NCI-H2196 (cell line): Measurements from ENCODE around the gene CLEC16A.

Source experiments
- DNase-seq: peaks from one replicate; lab custom pipeline; 2025; ENCODE audit not compliant: unreplicated experiment; lab: John Stamatoyannopoulos, UW

The CLEC16A gene

GRCh38 chr16:11036868-11037410, 92.6 kb downstream of the CLEC16A start:
- DNase-seq = no peak

DNA sequence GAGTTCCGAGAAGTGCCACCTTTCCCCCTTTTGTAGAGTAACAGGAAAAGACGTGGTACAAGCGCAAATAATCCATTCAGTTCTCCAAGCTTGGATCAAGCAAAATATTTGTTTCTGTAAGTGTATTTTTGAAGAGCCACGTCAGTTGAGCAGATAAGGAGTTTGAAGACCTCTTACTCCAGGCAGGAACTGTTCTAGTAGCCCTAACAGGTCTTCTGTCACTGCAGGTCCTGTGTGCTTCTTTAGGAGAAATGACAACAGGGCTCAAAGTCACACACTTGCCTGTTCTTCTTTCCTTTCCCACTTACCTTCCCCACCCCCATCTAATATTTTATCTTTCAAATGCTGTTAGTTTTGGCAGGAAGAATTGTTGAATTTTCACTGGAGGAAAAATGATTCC, 93.9 kb downstream of the CLEC16A start:
- DNase-seq = no peak

DNA sequence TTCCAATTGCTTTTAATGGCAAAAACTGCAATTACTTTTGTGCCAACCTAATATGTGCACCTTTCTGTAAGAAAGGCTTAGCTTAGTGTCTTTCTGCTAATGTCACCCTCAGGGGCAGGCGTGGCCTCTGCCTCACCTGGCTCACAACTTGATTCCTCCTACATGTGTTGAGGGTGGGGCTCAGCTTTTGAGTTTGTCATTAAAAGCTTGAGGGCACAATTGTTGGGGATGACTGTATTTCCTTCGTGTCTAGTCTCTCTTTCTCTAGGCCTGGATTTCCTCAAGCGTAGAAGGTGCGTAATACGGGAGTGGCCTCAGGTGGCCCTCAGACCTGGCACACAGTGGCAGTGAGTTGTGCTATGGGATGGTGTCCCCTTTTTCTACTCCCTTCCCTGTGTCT, 94.4 kb downstream of the CLEC16A start:
- no peak for DNase-seq

DNA sequence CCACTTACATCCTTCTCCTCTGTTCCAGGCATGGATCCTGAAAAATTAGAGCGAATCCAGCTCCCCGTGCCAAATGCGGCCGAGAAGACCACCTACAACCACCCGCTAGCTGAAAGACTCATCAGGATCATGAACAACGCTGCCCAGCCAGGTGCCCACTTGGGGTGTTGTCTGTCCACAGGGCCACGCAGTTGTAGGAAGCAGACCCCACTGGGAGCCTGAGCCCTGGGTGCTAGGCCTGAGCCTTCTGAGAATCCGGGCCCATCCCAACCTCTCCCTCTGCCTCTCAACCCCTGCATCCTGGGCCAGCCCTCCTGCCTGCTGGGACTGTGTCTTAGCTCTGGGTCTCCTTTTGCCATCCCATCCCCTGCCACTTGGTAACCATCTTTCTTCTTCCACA, 95.4 kb downstream of the CLEC16A start:
- no peak for DNase-seq

DNA sequence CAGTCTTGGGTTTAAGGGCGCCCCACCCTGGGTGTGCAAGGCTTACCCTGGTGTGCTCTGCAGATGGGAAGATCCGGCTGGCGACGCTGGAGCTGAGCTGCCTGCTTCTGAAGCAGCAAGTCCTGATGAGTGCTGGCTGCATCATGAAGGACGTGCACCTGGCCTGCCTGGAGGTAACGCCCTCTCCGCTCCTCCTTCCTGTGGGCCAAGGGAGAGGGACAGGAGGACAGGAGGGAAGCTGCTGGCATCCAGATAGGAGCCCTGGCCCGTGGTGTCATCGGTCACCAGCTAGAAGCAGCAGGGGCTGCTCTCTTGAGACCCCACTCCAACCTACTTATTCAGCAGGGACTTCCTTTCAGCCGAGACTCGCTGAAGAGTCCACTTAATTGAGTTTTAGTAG, 97.8 kb downstream of the CLEC16A start:
- no peak for DNase-seq

- no peak for DNase-seq
These were observed 101.1 kb downstream of the CLEC16A start for GRCh38 chr16:11045441-11045840.

- DNase-seq = no peak
These were observed 101.5 kb downstream of the CLEC16A start for GRCh38 chr16:11045846-11046245.

DNA sequence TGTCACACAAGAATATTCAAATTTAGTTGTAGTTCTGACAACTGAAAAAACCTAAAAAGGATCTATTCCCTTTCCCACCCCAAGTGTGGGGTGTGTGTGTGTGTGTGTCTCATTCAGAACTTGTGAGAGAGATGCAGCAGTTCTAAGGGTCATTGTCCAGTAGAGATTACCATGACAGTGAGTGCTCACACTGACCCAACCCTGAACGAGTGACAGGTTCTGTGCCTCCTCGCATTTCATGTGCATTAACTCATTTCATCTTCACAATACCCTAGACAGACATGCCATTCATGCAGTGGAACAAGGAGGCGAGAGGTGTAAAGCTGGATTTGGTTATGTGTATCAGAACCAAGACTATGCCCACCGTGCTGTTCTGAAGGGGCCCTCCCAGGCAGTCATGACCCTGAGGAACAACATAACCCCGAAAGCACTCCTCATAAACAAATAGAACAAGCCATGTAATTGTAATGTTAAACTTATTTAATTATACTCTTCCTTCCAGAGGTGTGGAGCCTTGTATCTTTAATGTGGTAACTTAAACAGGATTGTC, 102.1 kb downstream of the CLEC16A start:
- DNase-seq = no peak

DNA sequence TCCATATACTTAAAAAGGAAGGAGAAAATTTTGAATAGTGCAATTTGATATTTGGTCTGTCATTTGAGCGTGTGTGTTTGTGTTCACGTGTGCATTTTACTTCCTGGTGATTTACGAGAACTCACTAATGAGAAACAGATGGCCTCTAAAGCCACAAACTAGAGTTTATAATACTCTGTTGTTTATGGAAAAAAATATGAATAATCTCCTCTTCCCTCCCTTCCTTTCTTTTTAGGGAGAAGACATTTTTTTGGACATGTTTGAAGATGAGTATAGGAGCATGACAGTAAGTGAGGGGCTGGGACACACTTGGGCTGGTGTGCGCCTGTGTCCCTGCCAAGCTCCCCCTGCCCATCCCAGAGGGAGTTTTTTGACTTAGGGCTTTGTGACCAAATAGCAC, 102.7 kb downstream of the CLEC16A start:
- DNase-seq = peak; percentile 8

GRCh38 chr16:11047939-11048800, 103.8 kb downstream of the CLEC16A start:
- no peak for DNase-seq

GRCh38 chr16:11049396-11050059, 105.2 kb downstream of the CLEC16A start:
- DNase-seq = no peak

DNA sequence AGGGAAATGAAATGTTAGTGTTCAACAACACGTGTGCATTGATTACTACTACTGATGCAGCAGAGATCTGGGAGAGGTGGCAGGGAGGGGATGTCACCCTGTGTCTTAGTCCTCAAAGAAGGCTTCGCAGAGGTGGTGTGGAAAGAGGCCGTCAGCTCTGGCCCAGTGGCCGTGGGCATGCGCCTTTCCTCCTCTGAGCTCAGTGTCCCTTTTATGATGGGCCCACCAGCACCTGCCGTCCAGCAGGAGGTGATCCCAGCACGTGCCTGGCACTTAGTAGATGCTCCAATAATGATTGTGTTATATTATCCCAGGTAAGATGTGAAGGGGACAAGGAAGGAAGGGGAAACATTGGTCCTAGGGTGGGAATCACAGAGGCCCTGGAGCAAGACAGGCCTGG, 106.2 kb downstream of the CLEC16A start:
- no peak for DNase-seq

DNA sequence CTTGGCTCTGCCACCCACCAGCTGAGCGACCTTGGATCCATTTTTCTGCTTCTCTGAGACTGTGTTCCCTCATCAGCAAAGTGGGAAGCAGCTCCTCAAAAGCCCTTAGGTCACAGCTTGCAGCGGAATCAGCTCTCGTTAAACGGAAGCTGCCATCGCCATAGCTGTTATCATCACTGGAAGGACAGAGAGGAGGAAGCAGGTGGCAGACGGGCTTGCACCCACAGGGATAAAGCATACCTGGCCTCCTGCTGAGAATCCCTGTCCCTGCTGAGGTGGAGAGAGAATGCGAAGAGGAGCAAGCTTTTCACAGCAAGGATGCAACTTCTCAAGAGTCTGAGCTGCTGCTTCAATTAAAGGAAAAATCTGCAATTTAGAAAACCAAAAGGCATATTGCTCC, 106.6 kb downstream of the CLEC16A start:
- no peak for DNase-seq

GRCh38 chr16:11051430-11051829, 107.1 kb downstream of the CLEC16A start:
- no peak for DNase-seq

GRCh38 chr16:11051879-11052808, 107.8 kb downstream of the CLEC16A start:
- no peak for DNase-seq

- no peak for DNase-seq
These were observed 109.6 kb downstream of the CLEC16A start for GRCh38 chr16:11053916-11054460.

- DNase-seq = no peak
These were observed 112.0 kb downstream of the CLEC16A start for GRCh38 chr16:11056090-11056992.

GRCh38 chr16:11056993-11057649, 112.8 kb downstream of the CLEC16A start:
- no peak for DNase-seq
